ENCODE data around the gene MAGEB2.
"Not testable (repeated sequence)": the region's sequence is repeated elsewhere in the genome, so short reads cannot be mapped to it uniquely, and the experiment has no call there.

Gene MAGEB2

GRCh38 chrX:30215357-30215843, at the start of gene MAGEB2:
MAGEB2 (plus strand) TSS chrX:30215563; CDS start chrX:30218581, 3,018 bp downstream.
- DNase-seq (ENCODE audit: low read depth) = no peak

- DNase-seq (ENCODE audit: low read depth) = no peak
Measured at GRCh38 chrX:30170900-30171299, 44.5 kb upstream of the MAGEB2 start.

GRCh38 chrX:30181353-30181752, 34.0 kb upstream of the MAGEB2 start:
- no peak for DNase-seq (ENCODE audit: low read depth)

GRCh38 chrX:30183554-30183953, 31.8 kb upstream of the MAGEB2 start:
- no peak for DNase-seq (ENCODE audit: low read depth)

- DNase-seq (ENCODE audit: low read depth) = no peak
Measured at GRCh38 chrX:30190426-30190825, 24.9 kb upstream of the MAGEB2 start.

GRCh38 chrX:30193910-30194309, 21.5 kb upstream of the MAGEB2 start:
- DNase-seq (ENCODE audit: low read depth) = not testable (repeated sequence)

GRCh38 chrX:30196322-30196721, 19.0 kb upstream of the MAGEB2 start:
- no peak for DNase-seq (ENCODE audit: low read depth)

GRCh38 chrX:30212172-30212571, 3.2 kb upstream of the MAGEB2 start:
- DNase-seq (ENCODE audit: low read depth) = no peak

- no peak for DNase-seq (ENCODE audit: low read depth)
Measured at GRCh38 chrX:30217465-30217864, 2.1 kb downstream of the MAGEB2 start.

GRCh38 chrX:30219372-30219771, 4.0 kb downstream of the MAGEB2 start:
- DNase-seq (ENCODE audit: low read depth) = no peak

- DNase-seq (ENCODE audit: low read depth) = no peak
Measured at GRCh38 chrX:30220661-30221060, 5.3 kb downstream of the MAGEB2 start.

GRCh38 chrX:30224536-30224935, 9.2 kb downstream of the MAGEB2 start:
- DNase-seq (ENCODE audit: low read depth) = no peak

- no peak for DNase-seq (ENCODE audit: low read depth)
Measured at GRCh38 chrX:30228526-30228925, 13.2 kb downstream of the MAGEB2 start.

- DNase-seq (ENCODE audit: low read depth) = no peak
Measured at GRCh38 chrX:30230395-30230794, 15.0 kb downstream of the MAGEB2 start, which contains the start of gene MAGEB3. MAGEB3 (plus strand) TSS chrX:30230657; CDS start chrX:30235925, 5,268 bp downstream.

GRCh38 chrX:30241724-30242415, 26.5 kb downstream of the MAGEB2 start, which contains the start of gene MAGEB4:
MAGEB4 (plus strand) TSS chrX:30242000; CDS start chrX:30242136, 136 bp downstream.
- DNase-seq (ENCODE audit: low read depth) = no peak

GRCh38 chrX:30246769-30247489, 31.6 kb downstream of the MAGEB2 start, which contains the start of gene MAGEB1:
MAGEB1 (plus strand) TSS chrX:30247146; CDS start chrX:30250494, 3,348 bp downstream.
- DNase-seq (ENCODE audit: low read depth) = no peak

GRCh38 chrX:30248854-30249253, 33.5 kb downstream of the MAGEB2 start:
- no peak for DNase-seq (ENCODE audit: low read depth)

GRCh38 chrX:30253257-30253656, 37.9 kb downstream of the MAGEB2 start:
- DNase-seq (ENCODE audit: low read depth) = no peak

GRCh38 chrX:30259927-30260326, 44.6 kb downstream of the MAGEB2 start:
- DNase-seq (ENCODE audit: low read depth) = no peak

- DNase-seq (ENCODE audit: low read depth) = no peak
Measured at GRCh38 chrX:30261012-30261411, 45.6 kb downstream of the MAGEB2 start.

- no peak for DNase-seq (ENCODE audit: low read depth)
Measured at GRCh38 chrX:30262763-30263162, 47.4 kb downstream of the MAGEB2 start.

All from activated T-cell treated with anti-CD3 and anti-CD28 coated beads for 24 hours (primary cell).